H1 (cell line): ENCODE measurements around the gene ILDR2. TPM values are rescaled to one million over a fixed set of nuclear protein-coding genes. Genes with fewer than 3 reads are reported as not detected.

Source experiments
- CTCF ChIA-PET: fragments of 300-600 bp; sonication (Branson Sonifier 250); formaldehyde crosslinking; loops from one replicate; lab custom pipeline; 2021; ENCODE audit not compliant: partially characterized antibody; lab: Charles Lee
- POLR2A ChIA-PET: fragments of 300-600 bp; sonication (Branson Sonifier 250); formaldehyde crosslinking; loops from one replicate; lab custom pipeline; 2021; ENCODE audit warnings: inconsistent platforms; ENCODE audit not compliant: partially characterized antibody; lab: Charles Lee
- DNase-seq, 2 experiments: peaks; one replicate each; pipeline versions ENCODE4 v3.0.0 to v3.0.0-alpha.2; 2010 to 2022; ENCODE audit warnings: low spot score in 2 of 2, low read depth in 1 of 2, mixed read lengths in 1 of 2
- FAIRE-seq: peaks from 2 replicates; lab custom pipeline; 2011; peaks lifted over from hg19 to GRCh38; lab: Jason Lieb, UNC
- H2AFZ ChIP-seq: 2 replicates; pipeline ENCODE4 v1.8.1; 2012; ENCODE audit warnings: low read length, inconsistent platforms
- H2AK5ac ChIP-seq: 2 replicates; pipeline ENCODE4 v1.6.1; 2013; ENCODE audit warnings: low read depth, low read length
- H2BK120ac ChIP-seq: replicated peaks from 2 replicates; pipeline ENCODE3; 2013; ENCODE audit warnings: low read depth, low read length, inconsistent platforms
- H2BK12ac ChIP-seq: 2 replicates; pipeline ENCODE4 v1.6.1; 2013; ENCODE audit warnings: low read depth, low read length
- H2BK15ac ChIP-seq: 2 replicates; pipeline ENCODE4 v1.6.1; 2013; ENCODE audit warnings: low read length
- H2BK20ac ChIP-seq: 2 replicates; pipeline ENCODE4 v1.6.1; 2013; ENCODE audit warnings: low read length
- H2BK5ac ChIP-seq: 2 replicates; pipeline ENCODE4 v1.6.1; 2013; ENCODE audit warnings: low read depth, low read length
- H3K14ac ChIP-seq: 2 replicates; pipeline ENCODE4 v1.6.1; 2013; ENCODE audit warnings: inconsistent platforms; ENCODE audit not compliant: insufficient read length
- H3K18ac ChIP-seq: 2 replicates; pipeline ENCODE4 v1.6.1; 2013; ENCODE audit warnings: low read length; ENCODE audit errors: extremely low read depth
- H3K23ac ChIP-seq: 2 replicates; pipeline ENCODE4 v1.6.1; 2013; ENCODE audit warnings: inconsistent platforms; ENCODE audit not compliant: insufficient read length
- H3K23me2 ChIP-seq: 2 replicates; pipeline ENCODE4 v1.6.1; 2013; ENCODE audit warnings: low read depth, low read length
- H3K27ac ChIP-seq: 2 replicates; pipeline ENCODE4 v1.6.1; 2011; ENCODE audit warnings: low read depth, low read length, inconsistent platforms
- H3K27me3 ChIP-seq, 4 experiments: replicated peaks in 1 of 4; 1 replicate in 1 of 4; 2 replicates in 3 of 4; pipeline versions ENCODE4 v1.6.1 to v1.8.1; 2011 to 2013; ENCODE audit warnings: low read length in 3 of 4, mild to moderate bottlenecking in 3 of 4, inconsistent platforms in 2 of 4, mixed read lengths in 2 of 4, moderate library complexity in 1 of 4; ENCODE audit not compliant: control insufficient read depth in 3 of 4, insufficient read depth in 3 of 4; ENCODE audit errors: extremely low read depth in 1 of 4
- H3K36me3 ChIP-seq, 4 experiments: 2 replicates each; pipeline versions ENCODE4 v1.6.1 to v1.8.1; 2011 to 2013; ENCODE audit warnings: mild to moderate bottlenecking in 4 of 4, low read length in 3 of 4, moderate library complexity in 2 of 4, control low read depth in 1 of 4, inconsistent platforms in 1 of 4; ENCODE audit not compliant: insufficient read depth in 4 of 4, control insufficient read depth in 2 of 4
- H3K4ac ChIP-seq: replicated peaks from 2 replicates; pipeline ENCODE3; 2013; ENCODE audit warnings: low read length, low read depth, mixed read lengths, inconsistent platforms; ENCODE audit not compliant: insufficient read length
- H3K4me1 ChIP-seq, 4 experiments: replicated peaks in 1 of 4; 1 replicate in 1 of 4; 2 replicates in 3 of 4; pipeline versions ENCODE4 v1.6.1 to v1.8.1; 2011 to 2013; ENCODE audit warnings: low read length in 3 of 4, inconsistent platforms in 2 of 4, mixed read lengths in 1 of 4; ENCODE audit not compliant: insufficient read depth in 4 of 4, control insufficient read depth in 3 of 4
- H3K4me2 ChIP-seq, 2 experiments: 2 replicates each; pipeline versions ENCODE4 v1.6.1 to v1.8.1; 2011 to 2013; ENCODE audit warnings: low read depth in 2 of 2, low read length in 2 of 2, control low read depth in 1 of 2, inconsistent platforms in 1 of 2, mild to moderate bottlenecking in 1 of 2; ENCODE audit not compliant: insufficient read depth in 1 of 2
- H3K4me3 ChIP-seq, 4 experiments: fragments of 200-600, 300-600 bp in 1 of 4; sonication (generic), shearing (Covaris generic), sonication (Bioruptor Twin) in 1 of 4; 2 replicates each; pipeline versions ENCODE4 v1.5.1 to v1.8.1; 2011 to 2016; ENCODE audit warnings: low read length in 4 of 4, low read depth in 3 of 4, control low read depth in 2 of 4, inconsistent platforms in 2 of 4, mild to moderate bottlenecking in 2 of 4, mixed read lengths in 1 of 4, moderate library complexity in 1 of 4; ENCODE audit not compliant: insufficient read depth in 2 of 4; ENCODE audit errors: extremely low read depth in 1 of 4
- H3K56ac ChIP-seq: replicated peaks from 2 replicates; pipeline ENCODE3; 2013; ENCODE audit warnings: low read depth, mild to moderate bottlenecking, mixed read lengths, low read length, inconsistent platforms; ENCODE audit not compliant: insufficient read length
- H3K79me1 ChIP-seq: 2 replicates; pipeline ENCODE4 v1.6.1; 2013; ENCODE audit warnings: low read depth, low read length, control low read depth
- H3K79me2 ChIP-seq, 2 experiments: 2 replicates each; pipeline versions ENCODE4 v1.6.1 to v1.8.1; 2012 to 2013; ENCODE audit warnings: low read length in 2 of 2, mild to moderate bottlenecking in 2 of 2, inconsistent platforms in 1 of 2; ENCODE audit not compliant: insufficient read depth in 2 of 2, control insufficient read depth in 1 of 2
- H3K9ac ChIP-seq, 4 experiments: replicated peaks in 1 of 4; 1 replicate in 1 of 4; 2 replicates in 3 of 4; pipeline versions ENCODE4 v1.6.1 to v1.8.1; 2011 to 2013; ENCODE audit warnings: low read depth in 3 of 4, low read length in 3 of 4, control low read depth in 2 of 4, mild to moderate bottlenecking in 2 of 4, moderate library complexity in 2 of 4, inconsistent platforms in 1 of 4; ENCODE audit errors: extremely low read depth in 1 of 4
- H3K9me3 ChIP-seq, 2 experiments: 2 replicates each; pipeline versions ENCODE4 v1.6.1 to v1.8.1; 2012 to 2013; ENCODE audit warnings: mild to moderate bottlenecking in 2 of 2, moderate library complexity in 2 of 2, control low read depth in 1 of 2, inconsistent platforms in 1 of 2, low read depth in 1 of 2, low read length in 1 of 2, mixed read lengths in 1 of 2; ENCODE audit not compliant: insufficient read depth in 2 of 2
- H4K20me1 ChIP-seq, 2 experiments: replicated peaks in 1 of 2; 2 replicates each; pipeline versions ENCODE3 to v1.8.1; 2011 to 2013; ENCODE audit warnings: inconsistent platforms in 2 of 2, low read length in 2 of 2, mild to moderate bottlenecking in 1 of 2; ENCODE audit not compliant: insufficient read depth in 2 of 2, control insufficient read depth in 1 of 2
- H4K5ac ChIP-seq: 2 replicates; pipeline ENCODE4 v1.6.1; 2013; ENCODE audit warnings: low read length, low read depth, mixed read lengths, inconsistent platforms; ENCODE audit not compliant: insufficient read length
- H4K8ac ChIP-seq: 2 replicates; pipeline ENCODE4 v1.8.0; 2013; ENCODE audit warnings: mild to moderate bottlenecking, moderate library complexity, low read length, inconsistent platforms; ENCODE audit not compliant: insufficient read depth; ENCODE audit errors: extremely low read depth
- H4K91ac ChIP-seq: replicated peaks from 2 replicates; pipeline ENCODE3; 2013; ENCODE audit warnings: low read length, mixed read lengths, inconsistent platforms; ENCODE audit not compliant: insufficient read length
- ASH2L ChIP-seq: fragments of 200-600, 300-600 bp; sonication (generic); IDR thresholded peaks from one replicate; pipeline ENCODE4 v1.7.1; 2017; ENCODE audit warnings: low read length
- E2F6 ChIP-seq: IDR thresholded peaks from 2 replicates; pipeline ENCODE4 v1.6.1; 2012; ENCODE audit warnings: inconsistent platforms
- GTF2F1 ChIP-seq: IDR thresholded peaks from 2 replicates; pipeline ENCODE4 v1.6.1; 2012; ENCODE audit warnings: low read depth, low read length, improper control_type of control experiment, borderline replicate concordance
- JUN ChIP-seq: IDR thresholded peaks from 2 replicates; pipeline ENCODE4 v1.6.1; 2011; ENCODE audit warnings: low read depth, mild to moderate bottlenecking, improper control_type of control experiment, low read length
- PHF8 ChIP-seq: fragments of 200-600 bp; sonication (generic); conservative IDR thresholded peaks from 2 replicates; pipeline ENCODE4 v1.7.1; 2012; ENCODE audit warnings: low read depth, mild to moderate bottlenecking, inconsistent platforms, low read length, moderate library complexity
- RAD21 ChIP-seq, 2 experiments: IDR thresholded peaks in 1 of 2; conservative IDR thresholded peaks in 1 of 2; 2 replicates each; pipeline ENCODE4 v1.6.1; 2011; ENCODE audit warnings: low read depth in 2 of 2, low read length in 2 of 2, improper control_type of control experiment in 1 of 2, inconsistent platforms in 1 of 2, mild to moderate bottlenecking in 1 of 2, moderate library complexity in 1 of 2
- SIX5 ChIP-seq: IDR thresholded peaks from 2 replicates; pipeline ENCODE4 v1.6.1; 2011; ENCODE audit warnings: mild to moderate bottlenecking, low read depth, low read length
- SUZ12 ChIP-seq: fragments of 200-600 bp; sonication (generic); IDR thresholded peaks from 2 replicates; pipeline ENCODE4 v1.6.1; 2012; ENCODE audit warnings: mild to moderate bottlenecking, inconsistent platforms, low read length, moderate library complexity, mixed read lengths
- TBP ChIP-seq: IDR thresholded peaks from 2 replicates; pipeline ENCODE4 v1.6.1; 2011; ENCODE audit warnings: low read depth, low read length, improper control_type of control experiment
- TCF12 ChIP-seq: IDR thresholded peaks from 2 replicates; pipeline ENCODE4 v1.6.1; 2011; ENCODE audit warnings: low read depth, mild to moderate bottlenecking, low read length
- WGBS, 2 experiments: shearing (Covaris generic) in 1 of 2; methylation state at CpG; one replicate each; pipeline versions ENCODE4 v1.1.6 to v1.1.7; 2013 to 2015; ENCODE audit warnings: low lambda C conversion rate in 2 of 2, mixed read lengths in 2 of 2, inconsistent platforms in 1 of 2, low coverage in 1 of 2, missing lambda C conversion rate in 1 of 2; ENCODE audit not compliant: insufficient replicate concordance in 2 of 2, insufficient coverage in 1 of 2, insufficient read length in 1 of 2; ENCODE audit errors: extremely low coverage in 1 of 2, missing lambda C conversion rate in 1 of 2; 5-methylcytosine and 5-hydroxymethylcytosine counted together
- polyA plus RNA-seq, 7 experiments: library from polyadenylated mRNA; depleted of rRNA in 3 of 7; stranded (reverse) in 5 of 7; unstranded in 2 of 7; fragments of >200 nt in 5 of 7; fragments of 200-250 nt in 2 of 7; gene quantifications; 1 replicate in 5 of 7; 2 replicates in 1 of 7; 4 replicates in 1 of 7; pipeline versions ENCODE4 v1.2.1 to v1.2.3, GENCODE V29; 2011 to 2013; ENCODE audit warnings: missing spikeins in 2 of 7, mixed read lengths in 2 of 7
- total RNA-seq: library from RNA; stranded (reverse); fragmentation: NEBNext Ultra II Directional; extraction: Animal tissue kit (Norgen Biotek cat#: 25700); gene quantifications from 2 replicates; pipeline ENCODE4 v1.2.1, GENCODE V29; 2021

ILDR2 gene
- total and polyA plus RNA-seq, 2 of the 8 experiments (the other 6 are each of a cell fraction or from before 2014, with no cell fraction given) = 0.85 to 0.86 TPM

- Histone ChIP-seq H3K4me3 (peak overlapping the region; percentile 22 to 57 (median 36)), H2BK12ac (peak overlapping the region; percentile 29; the same call in 1 of the 2 replicates), H3K36me3 (no peaks in the 10 kb centered on the region), H4K5ac (no peak overlapping the region), H3K27me3 (peaks cover 5 to 37% (median 36%) of the 10 kb centered on the region in 4 experiments), H3K4me1 (peaks cover 1 to 6% (median 3%) of the 10 kb centered on the region in 4 experiments; a peak in 5 of 7 replicates), H3K56ac (no peak overlapping the region), H2BK20ac (no peak overlapping the region), H4K8ac (peak overlapping the region; percentile 62), H2BK15ac (no peak overlapping the region), H3K79me1 (no peaks in the 10 kb centered on the region), H4K20me1 (no peaks in the 10 kb centered on the region), H3K9ac (0 out of 7 replicates have a peak overlapping the region, but pooled peaks of 1 of the 4 experiments have one; percentile 13), H3K4me2 (peak overlapping the region; percentile 61 to 77), H3K27ac (no peak overlapping the region), H2AK5ac (no peak overlapping the region), H3K4ac (no peak overlapping the region), H2BK120ac (no peak overlapping the region), H3K9me3 (no peaks in the 10 kb centered on the region), H3K18ac (0 out of 2 replicates have a peak overlapping the region, but pooled peaks have one; percentile 40), H4K91ac (no peak overlapping the region), H2AFZ (peak overlapping the region; percentile 34; the same call in 1 of the 2 replicates), H3K14ac (no peak overlapping the region), H3K23ac (no peak overlapping the region), H3K23me2 (peaks cover 9% of the 10 kb centered on the region; the same call in 1 of the 2 replicates), H2BK5ac (no peak overlapping the region), H3K79me2 (no peaks in the 10 kb centered on the region)
- no peak for FAIRE-seq
- WGBS, 2 experiments = 29% methylated on average over 77 of the region's 113 CpGs; no CpG with 5 or more reads in 1 of the 2 experiments
- POLR2A ChIA-PET = interaction anchor here (0.6 to 1.0 kb wide), 2 partner anchors 57 to 481 kb away, joined by 3 read pairs; no protein-coding TSS in a partner anchor
- peak; percentile 25 to 78 for DNase-seq
- CTCF ChIA-PET = interaction anchor here (1.0 to 23.8 kb wide), 4 partner anchors 11 to 138 kb away, joined by 3 to 874 read pairs (median 10); no protein-coding TSS in a partner anchor
- no peak for TF ChIP-seq GTF2F1
- TF ChIP-seq SIX5 = no peak
- TF ChIP-seq JUN = no peak
- TF ChIP-seq ASH2L = no peak
- no peak for TF ChIP-seq RAD21 (IDR thresholded peaks at IDR 0.05 in 1 of 2, conservative IDR thresholded peaks at IDR 0.05 in 1 of 2; ENCODE audit: low read depth in 2 of 2, low read length in 2 of 2)
- peak; percentile 85 for TF ChIP-seq E2F6
- TF ChIP-seq TBP = no peak
- TF ChIP-seq TCF12 = no peak
- TF ChIP-seq SUZ12 = peak; percentile 82; the same call in 1 of the 2 replicates
- no peak for TF ChIP-seq PHF8
Observed at GRCh38 chr1:166920561-166921475, 54.5 kb downstream of the ILDR2 start.
